HG03045 (cell line): ENCODE measurements around the gene MRPS5.
"Not testable (repeated sequence)": the region's sequence is repeated elsewhere in the genome, so short reads cannot be mapped to it uniquely, and the experiment has no call there.

Experiments used
- ATAC-seq: cut with Tn5 transposase; IDR thresholded peaks from one replicate; pipeline ENCODE4 v1.9.1; 2021; ENCODE audit warnings: mild to moderate bottlenecking, moderate library complexity; ENCODE audit not compliant: unreplicated experiment

Gene MRPS5

GRCh38 chr2:95121407-95122196, at the start of gene MRPS5:
Gene MRPS5 (minus strand): TSS chr2:95121808. CDS start chr2:95121791, 17 bp downstream.
- peak; percentile 94 for ATAC-seq

GRCh38 chr2:95166065-95166763, 44.6 kb upstream of the MRPS5 start:
- no peak for ATAC-seq

GRCh38 chr2:95165371-95166064, 43.9 kb upstream of the MRPS5 start, which contains the start of gene ZNF2:
Gene ZNF2 (plus strand): TSS chr2:95165809. CDS start chr2:95176227, 10,418 bp downstream.
- ATAC-seq: peak; percentile 94

GRCh38 chr2:95165030-95165370, 43.4 kb upstream of the MRPS5 start:
- peak; percentile 12 for ATAC-seq

- peak; percentile 92 for ATAC-seq
Measured at GRCh38 chr2:95159690-95160449, 38.3 kb upstream of the MRPS5 start, which contains the start of gene ZNF514. Gene ZNF514 (minus strand): TSS chr2:95159848. CDS start chr2:95153253, 6,595 bp downstream.

- ATAC-seq: peak; percentile 42
Measured at GRCh38 chr2:95158891-95159619, 37.4 kb upstream of the MRPS5 start.

GRCh38 chr2:95158441-95158840, 36.8 kb upstream of the MRPS5 start:
- ATAC-seq: no peak

GRCh38 chr2:95149397-95149984, 27.9 kb upstream of the MRPS5 start:
- no peak for ATAC-seq

GRCh38 chr2:95143838-95144237, 22.2 kb upstream of the MRPS5 start:
- no peak for ATAC-seq

- ATAC-seq: no peak
Measured at GRCh38 chr2:95138702-95139101, 17.1 kb upstream of the MRPS5 start.

GRCh38 chr2:95122197-95122551, 566 bp upstream of the MRPS5 start:
- ATAC-seq: peak; percentile 20

- ATAC-seq: no peak
Measured at GRCh38 chr2:95121093-95121406, 558 bp downstream of the MRPS5 start.

GRCh38 chr2:95115418-95115817, 6.2 kb downstream of the MRPS5 start:
- ATAC-seq: peak; percentile 87

- ATAC-seq: no peak
Measured at GRCh38 chr2:95113464-95113863, 8.1 kb downstream of the MRPS5 start.

GRCh38 chr2:95110395-95110794, 11.2 kb downstream of the MRPS5 start:
- ATAC-seq: no peak

GRCh38 chr2:95109260-95109659, 12.3 kb downstream of the MRPS5 start:
- no peak for ATAC-seq

- no peak for ATAC-seq
Measured at GRCh38 chr2:95106081-95106480, 15.5 kb downstream of the MRPS5 start.

GRCh38 chr2:95104606-95105005, 17.0 kb downstream of the MRPS5 start:
- ATAC-seq: no peak

GRCh38 chr2:95099910-95100309, 21.7 kb downstream of the MRPS5 start:
- ATAC-seq: no peak

GRCh38 chr2:95098273-95098672, 23.3 kb downstream of the MRPS5 start:
- ATAC-seq: not testable (repeated sequence)
